NCI-H1105 (cell line): ENCODE data around the gene ITIH6.
"Not testable (repeated sequence)": the region's sequence is repeated elsewhere in the genome, so short reads cannot be mapped to it uniquely, and the experiment has no call there.

Experiments used
- DNase-seq: peaks from one replicate; lab custom pipeline; 2025; lab: John Stamatoyannopoulos, UW

ITIH6 gene

DNA sequence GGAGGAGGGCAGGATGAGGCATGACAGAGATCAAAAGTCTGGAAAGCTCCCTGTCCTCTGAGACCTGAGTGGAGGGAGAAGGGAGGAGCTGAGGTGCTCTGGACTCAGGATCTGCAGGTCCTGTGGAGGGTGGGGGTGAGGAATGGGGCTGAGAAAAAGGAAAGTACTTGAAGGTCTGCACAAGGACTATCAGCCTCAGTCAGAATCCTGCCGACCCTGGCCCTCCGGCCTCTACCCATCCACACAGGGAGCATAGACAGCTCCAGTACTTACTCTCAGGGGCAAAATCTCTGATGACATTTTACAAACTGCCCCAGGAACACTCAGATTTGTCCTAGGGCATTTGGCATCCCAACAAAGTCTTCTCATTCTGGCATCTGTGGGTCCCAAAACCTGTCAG lies 991 bp upstream of the ITIH6 start:
- DNase-seq: no peak

DNA sequence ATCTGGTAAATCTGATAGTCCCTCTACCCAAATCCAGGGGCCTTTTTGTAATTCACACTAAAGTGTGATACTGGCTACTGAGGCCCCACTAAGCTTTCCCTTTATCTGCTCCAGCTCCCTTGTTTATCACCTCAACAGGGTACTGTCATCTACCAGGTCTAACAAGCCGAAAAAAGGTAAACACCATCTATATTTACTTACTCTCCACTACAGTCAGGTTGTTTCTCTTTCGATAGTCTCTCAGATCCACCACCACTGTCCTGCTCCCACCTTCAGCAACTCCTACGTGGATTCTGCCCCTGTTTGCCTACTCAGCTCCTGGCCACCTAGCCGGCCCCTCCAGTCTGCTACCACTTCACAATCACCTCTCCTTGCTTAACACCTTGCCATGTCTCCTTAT lies 3.3 kb downstream of the ITIH6 start:
- DNase-seq: no peak

- DNase-seq: no peak
Measured at GRCh38 chrX:54794028-54794427, 4.0 kb downstream of the ITIH6 start.

- not testable (repeated sequence) for DNase-seq
Measured at GRCh38 chrX:54789405-54789804, 8.7 kb downstream of the ITIH6 start.

- DNase-seq: no peak
Measured at GRCh38 chrX:54788446-54788845, 9.6 kb downstream of the ITIH6 start.

- DNase-seq: no peak
Measured at GRCh38 chrX:54786967-54787366, 11.1 kb downstream of the ITIH6 start.

DNA sequence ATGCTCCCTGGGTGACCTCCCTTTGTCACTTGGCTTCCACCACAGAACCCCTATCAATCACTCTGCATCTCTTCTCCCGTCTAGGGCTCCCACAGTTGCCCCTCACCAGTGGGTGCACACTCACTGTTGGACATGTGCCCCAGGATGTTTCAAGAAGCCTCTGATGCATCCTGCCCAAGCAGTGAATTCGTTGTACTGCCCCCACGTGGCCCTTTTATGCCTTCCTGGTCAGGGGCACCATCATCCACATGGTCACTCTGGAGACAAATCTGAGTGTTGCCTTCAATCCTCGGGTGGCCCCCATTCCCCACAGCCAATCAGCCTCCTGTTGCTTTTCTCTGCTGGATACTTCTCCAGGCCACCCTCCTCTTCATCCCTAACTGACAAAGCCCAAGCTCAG lies 12.2 kb downstream of the ITIH6 start:
- no peak for DNase-seq

GRCh38 chrX:54776987-54777672 lies 20.9 kb downstream of the ITIH6 start:
- DNase-seq: no peak

DNA sequence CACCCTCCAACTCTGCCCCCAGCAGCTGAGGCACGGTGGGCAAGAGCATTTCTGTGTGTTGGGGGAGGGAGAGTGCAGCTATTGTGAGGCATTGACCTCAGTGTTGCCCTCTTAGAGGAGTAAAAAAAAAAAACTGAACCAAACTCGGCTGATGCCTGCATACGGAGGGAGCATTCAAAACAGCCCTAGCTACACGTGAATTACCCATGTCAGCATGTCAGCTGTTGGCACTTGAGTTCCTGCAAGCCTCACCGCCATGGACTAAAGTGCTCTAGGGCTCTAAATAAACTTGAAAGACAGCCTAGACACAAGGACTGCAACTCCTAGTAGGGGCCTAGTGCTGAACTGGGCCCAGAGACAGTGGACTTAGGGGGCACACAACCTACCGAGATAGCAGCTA lies 22.0 kb downstream of the ITIH6 start:
- DNase-seq: no peak

DNA sequence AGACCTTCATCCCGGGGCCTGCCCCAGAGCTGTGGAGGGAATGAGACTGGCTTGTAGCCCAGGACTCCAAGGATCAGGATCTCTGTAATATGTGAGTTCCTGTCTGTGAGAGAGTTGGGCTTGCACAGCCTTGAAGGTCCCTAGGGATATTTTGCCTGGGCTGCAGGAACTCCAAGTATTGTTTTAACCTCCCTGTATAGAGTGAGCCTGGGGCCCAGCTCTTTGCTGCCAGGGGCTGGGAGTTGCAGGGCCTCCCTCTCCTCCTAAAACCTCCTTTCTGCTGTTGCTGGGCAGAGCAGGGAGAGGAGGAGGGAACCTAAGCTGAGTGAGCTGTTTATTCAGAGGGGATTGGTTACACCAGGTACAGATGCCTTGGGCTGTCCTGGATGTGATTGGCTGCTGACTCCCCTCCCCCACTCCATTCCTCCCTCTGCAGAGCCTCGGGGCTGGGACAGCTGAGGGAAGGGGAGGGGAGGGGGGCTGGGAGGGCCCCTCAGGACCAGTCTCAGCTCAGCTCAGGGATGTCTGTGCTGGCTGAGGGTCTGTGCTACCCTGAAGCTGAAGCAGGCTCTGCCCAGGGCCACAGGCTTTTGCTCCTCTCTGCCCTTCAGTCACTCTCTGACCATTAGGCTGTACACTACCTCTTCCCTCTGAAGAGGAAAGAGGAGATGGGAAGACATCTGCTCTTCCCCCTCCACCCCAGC lies 23.5 kb downstream of the ITIH6 start:
- DNase-seq: not testable (repeated sequence)

- DNase-seq: no peak
Measured at GRCh38 chrX:54758114-54759055, 39.7 kb downstream of the ITIH6 start.

- DNase-seq: no peak
Measured at GRCh38 chrX:54754854-54755253, 43.2 kb downstream of the ITIH6 start.

GRCh38 chrX:54748626-54749025 lies 49.4 kb downstream of the ITIH6 start:
- DNase-seq: no peak

DNA sequence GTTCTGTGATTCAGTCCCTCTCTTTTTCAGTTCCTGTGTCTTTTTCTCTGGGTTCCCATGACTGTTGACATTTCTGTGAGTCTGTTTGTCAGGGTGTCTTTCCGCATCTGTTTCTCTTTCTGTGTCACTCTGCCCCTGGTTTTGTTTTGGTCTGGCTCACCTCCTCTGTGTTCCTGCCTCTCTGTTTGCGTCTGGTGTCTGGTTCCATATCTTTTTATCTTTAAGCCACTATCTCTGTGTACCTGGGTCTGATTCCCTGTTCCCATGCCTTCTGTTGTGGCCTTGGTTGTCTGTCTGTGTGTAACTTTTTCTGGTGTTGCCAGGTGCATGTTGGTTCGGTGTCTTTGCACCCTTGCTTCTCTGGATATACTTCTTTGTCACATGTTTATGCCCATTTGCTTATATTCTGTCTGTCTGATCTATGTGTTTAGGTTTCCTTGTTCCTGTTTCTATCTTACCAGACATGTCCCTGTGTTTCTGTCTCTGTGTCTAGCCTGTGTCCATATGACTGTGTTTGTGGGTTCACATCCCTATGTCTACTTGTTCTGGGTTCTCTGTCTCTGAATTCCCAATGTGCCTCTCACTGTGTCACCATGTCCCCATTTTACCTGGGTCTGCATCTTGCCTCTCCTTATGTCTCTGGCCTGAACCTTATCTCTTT lies 50.2 kb downstream of the ITIH6 start:
- no peak for DNase-seq

DNA sequence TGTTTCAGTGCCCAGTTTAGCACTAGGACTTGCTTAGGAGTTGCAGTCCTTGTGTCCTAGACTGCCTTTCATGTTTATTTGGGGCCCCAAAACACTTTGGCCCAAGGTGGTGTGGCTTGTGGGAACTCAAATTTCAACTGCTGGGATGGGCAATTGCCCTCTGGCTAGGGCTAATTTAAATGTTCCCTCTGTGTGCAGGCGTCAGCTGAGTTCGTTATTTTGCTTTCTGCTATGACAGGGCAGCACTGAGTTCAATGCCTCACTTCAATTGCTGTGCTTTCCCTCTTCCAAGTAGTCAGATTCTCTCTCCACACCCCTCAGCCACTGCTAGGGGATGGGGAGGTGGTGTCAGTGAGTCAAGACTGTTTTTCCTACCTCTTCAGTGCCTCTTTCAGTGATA lies 51.1 kb downstream of the ITIH6 start:
- no peak for DNase-seq

- DNase-seq: no peak
Measured at GRCh38 chrX:54745676-54746075, 52.4 kb downstream of the ITIH6 start.

GRCh38 chrX:54738567-54738966 lies 59.5 kb downstream of the ITIH6 start:
- DNase-seq: not testable (repeated sequence)

DNA sequence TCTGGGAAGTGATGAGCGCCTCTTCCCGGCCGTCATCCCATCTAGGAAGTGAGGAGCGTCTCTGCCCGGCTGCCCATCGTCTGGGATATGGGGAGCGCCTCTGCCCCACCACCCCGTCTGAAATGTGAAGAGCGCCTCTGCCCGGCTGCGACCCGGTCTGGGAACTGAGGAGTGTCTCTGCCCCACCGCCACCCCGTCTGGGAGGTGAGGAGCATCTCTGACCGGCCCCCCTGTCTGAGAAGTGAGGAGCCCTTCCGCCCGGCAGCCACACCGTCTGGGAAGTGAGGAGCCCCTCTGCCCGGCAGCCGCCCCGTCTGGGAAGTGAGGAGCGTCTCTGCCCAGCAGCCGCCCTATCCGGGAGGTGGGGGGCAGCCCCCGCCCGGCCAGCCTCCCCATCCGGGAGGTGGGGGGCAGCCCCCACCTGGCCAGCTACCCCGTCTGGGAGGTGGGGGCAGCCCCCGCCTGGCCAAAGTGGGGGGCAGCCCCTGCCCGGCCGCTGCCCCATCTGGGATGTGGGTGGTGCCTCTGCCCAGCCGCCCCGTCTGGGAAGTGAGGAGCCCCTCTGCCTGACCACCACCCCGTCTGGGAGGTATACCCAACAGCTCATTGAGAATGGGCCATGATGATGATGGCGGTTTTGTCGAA lies 61.6 kb downstream of the ITIH6 start:
- not testable (repeated sequence) for DNase-seq

DNA sequence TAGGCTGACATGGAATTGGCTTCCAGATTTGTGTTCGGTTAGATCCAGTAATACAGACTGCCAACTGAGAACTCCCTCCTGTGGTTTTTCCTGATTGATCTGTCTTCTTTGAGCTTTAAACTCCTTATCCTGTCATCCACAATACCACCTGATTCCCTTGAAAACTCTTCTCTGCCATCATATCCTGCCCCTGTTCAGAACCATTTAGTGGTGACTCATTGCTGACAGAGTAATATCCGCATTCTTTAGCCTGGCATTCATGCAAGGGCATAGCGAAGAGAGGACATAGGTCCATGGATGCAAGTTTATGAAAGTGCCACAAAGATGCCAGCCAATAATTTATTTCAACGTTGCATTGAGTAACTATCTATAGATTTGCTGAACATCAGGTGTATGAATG lies 76.6 kb downstream of the ITIH6 start:
- no peak for DNase-seq

GRCh38 chrX:54715621-54716020 lies 82.4 kb downstream of the ITIH6 start:
- no peak for DNase-seq

DNA sequence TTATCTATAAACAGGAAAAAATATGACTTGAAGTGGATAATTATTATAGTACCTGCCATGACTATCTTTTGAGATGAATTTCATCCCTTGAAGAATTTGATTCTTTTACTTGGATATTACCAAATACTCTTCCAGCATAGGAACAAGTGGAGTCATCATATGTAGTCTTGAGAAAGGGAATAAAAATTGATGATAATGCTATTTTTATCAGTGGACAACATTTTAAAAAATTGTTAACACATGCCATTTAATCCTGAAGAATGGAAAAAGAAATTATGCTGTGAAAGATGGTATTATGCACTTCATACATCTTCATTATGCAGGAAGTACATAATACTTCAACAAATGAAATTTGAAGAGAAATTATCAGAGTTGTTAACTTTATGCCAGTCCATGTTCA lies 83.6 kb downstream of the ITIH6 start:
- DNase-seq: no peak

DNA sequence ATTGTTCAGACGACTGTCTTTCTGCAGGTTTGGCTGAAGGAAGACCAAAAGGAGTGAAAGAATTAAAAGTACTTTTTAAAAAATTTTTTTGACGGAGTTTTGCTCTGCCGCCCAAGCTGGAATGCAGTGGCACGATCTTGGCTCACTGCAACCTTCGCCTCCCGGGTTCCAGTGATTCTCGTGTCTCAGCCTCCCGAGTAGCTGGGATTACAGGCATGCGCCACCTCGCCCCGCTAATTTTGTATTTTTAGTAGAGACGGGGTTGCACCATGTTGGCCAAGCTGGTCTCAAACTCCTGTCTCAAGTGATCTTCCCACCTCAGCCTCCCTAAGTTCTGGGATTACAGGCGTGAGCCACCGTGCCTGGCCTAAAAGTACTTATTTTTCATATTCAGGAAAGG lies 86.3 kb downstream of the ITIH6 start:
- DNase-seq: no peak
